Gastrocnemius medialis (tissue), 4 donors: ENCODE results near the gene ODAD4.

Source experiments
- POLR2A ChIP-seq, 2 donors: fragments of 450-650 bp; IDR thresholded peaks; one replicate each; pipeline ENCODE4 v1.6.1; 2017; ENCODE audit warnings: antibody characterized with exemption in 2 of 2, mild to moderate bottlenecking in 2 of 2, moderate library complexity in 2 of 2
- TF ChIP-seq, protein P1 (sequence below), 5 experiments: fragments of 450-650 bp in 3 of 5; fragments of 200-600 bp in 2 of 5; sonication (generic) in 2 of 5; IDR thresholded peaks in 4 of 5; conservative IDR thresholded peaks in 1 of 5; 1 replicate in 4 of 5; 2 replicates in 1 of 5; pipeline ENCODE4 v1.5.1; 2016 to 2019; ENCODE audit warnings: antibody characterized with exemption in 5 of 5, mild to moderate bottlenecking in 3 of 5, moderate library complexity in 3 of 5

- TF ChIP-seq, protein P1, sequence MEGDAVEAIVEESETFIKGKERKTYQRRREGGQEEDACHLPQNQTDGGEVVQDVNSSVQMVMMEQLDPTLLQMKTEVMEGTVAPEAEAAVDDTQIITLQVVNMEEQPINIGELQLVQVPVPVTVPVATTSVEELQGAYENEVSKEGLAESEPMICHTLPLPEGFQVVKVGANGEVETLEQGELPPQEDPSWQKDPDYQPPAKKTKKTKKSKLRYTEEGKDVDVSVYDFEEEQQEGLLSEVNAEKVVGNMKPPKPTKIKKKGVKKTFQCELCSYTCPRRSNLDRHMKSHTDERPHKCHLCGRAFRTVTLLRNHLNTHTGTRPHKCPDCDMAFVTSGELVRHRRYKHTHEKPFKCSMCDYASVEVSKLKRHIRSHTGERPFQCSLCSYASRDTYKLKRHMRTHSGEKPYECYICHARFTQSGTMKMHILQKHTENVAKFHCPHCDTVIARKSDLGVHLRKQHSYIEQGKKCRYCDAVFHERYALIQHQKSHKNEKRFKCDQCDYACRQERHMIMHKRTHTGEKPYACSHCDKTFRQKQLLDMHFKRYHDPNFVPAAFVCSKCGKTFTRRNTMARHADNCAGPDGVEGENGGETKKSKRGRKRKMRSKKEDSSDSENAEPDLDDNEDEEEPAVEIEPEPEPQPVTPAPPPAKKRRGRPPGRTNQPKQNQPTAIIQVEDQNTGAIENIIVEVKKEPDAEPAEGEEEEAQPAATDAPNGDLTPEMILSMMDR (IDR thresholded peaks at IDR 0.05 in 4 of 5, conservative IDR thresholded peaks at IDR 0.05 in 1 of 5): no peak
- TF ChIP-seq POLR2A (IDR thresholded peaks at IDR 0.05): no peak
Observed at GRCh38 chr17:41919165-41919817, 11.1 kb upstream of the ODAD4 start.
